Fibroblast of lung (primary cell): ENCODE measurements around the gene RPS21. TPM values are rescaled to one million over a fixed set of nuclear protein-coding genes. Genes with fewer than 3 reads are reported as not detected.

Experiments
- DNase-seq, 2 donors: peaks; one replicate each; pipeline versions ENCODE4 v3.0.0 to v3.0.0-alpha.2; 2010; ENCODE audit warnings: low read depth in 2 of 2
- H2AFZ ChIP-seq: 2 replicates; pipeline ENCODE4 v1.5.1; 2012; ENCODE audit warnings: low read length, control low read depth, inconsistent platforms
- H3K27ac ChIP-seq: 2 replicates; pipeline ENCODE4 v1.5.1; 2011; ENCODE audit warnings: low read length, control low read depth; ENCODE audit not compliant: insufficient read depth
- H3K27me3 ChIP-seq: 2 replicates; pipeline ENCODE4 v1.5.1; 2011; ENCODE audit warnings: mild to moderate bottlenecking, low read length; ENCODE audit not compliant: control insufficient read depth, insufficient read depth
- H3K36me3 ChIP-seq: 2 replicates; pipeline ENCODE4 v1.5.1; 2011; ENCODE audit warnings: low read length; ENCODE audit not compliant: control insufficient read depth, insufficient read depth
- H3K4me1 ChIP-seq: 2 replicates; pipeline ENCODE4 v1.5.1; 2011; ENCODE audit warnings: low read length; ENCODE audit not compliant: control insufficient read depth, insufficient read depth; ENCODE audit errors: extremely low read depth
- H3K4me2 ChIP-seq: 2 replicates; pipeline ENCODE4 v1.5.1; 2011; ENCODE audit warnings: low read length, control low read depth; ENCODE audit not compliant: insufficient read depth; ENCODE audit errors: extremely low read depth
- H3K4me3 ChIP-seq, 4 experiments: fragments of 200-600 bp in 1 of 4; sonication (generic) in 1 of 4; replicated peaks in 1 of 4; 2 replicates each; pipeline ENCODE4 v1.5.1; 2011 to 2016; ENCODE audit warnings: low read length in 4 of 4, low read depth in 3 of 4, mild to moderate bottlenecking in 3 of 4, control low read depth in 2 of 4, inconsistent platforms in 1 of 4, mixed read lengths in 1 of 4; ENCODE audit not compliant: insufficient read depth in 1 of 4; ENCODE audit errors: control extremely low read depth in 1 of 4
- H3K79me2 ChIP-seq: 2 replicates; pipeline ENCODE4 v1.5.1; 2012; ENCODE audit warnings: mild to moderate bottlenecking, low read length, inconsistent platforms; ENCODE audit not compliant: control insufficient read depth, insufficient read depth
- H3K9ac ChIP-seq: 2 replicates; pipeline ENCODE4 v1.5.1; 2011; ENCODE audit warnings: mild to moderate bottlenecking, low read length, control low read depth; ENCODE audit not compliant: insufficient read depth
- H3K9me3 ChIP-seq: 2 replicates; pipeline ENCODE4 v1.5.1; 2012; ENCODE audit warnings: low read depth, low read length; ENCODE audit not compliant: control insufficient read depth, insufficient read depth
- H4K20me1 ChIP-seq: 2 replicates; pipeline ENCODE4 v1.5.1; 2011; ENCODE audit warnings: low read length; ENCODE audit not compliant: control insufficient read depth, insufficient read depth; ENCODE audit errors: extremely low read depth
- EZH2 ChIP-seq: IDR thresholded peaks from 2 replicates; pipeline ENCODE4 v1.5.1; 2012; ENCODE audit warnings: low read length, control low read depth, mild to moderate bottlenecking; ENCODE audit errors: missing control alignments
- polyA plus RNA-seq, 2 donors: library from polyadenylated mRNA; depleted of rRNA in 1 of 2; stranded (reverse) in 1 of 2; unstranded in 1 of 2; fragments of >200 nt; gene quantifications; 2 replicates each; pipeline ENCODE4 v1.2.1, GENCODE V29; 2011 to 2012; ENCODE audit warnings: missing spikeins in 1 of 2
- total RNA-seq: library from RNA; depleted of rRNA; stranded (reverse); fragments of >200 nt; gene quantifications from 2 replicates; pipeline ENCODE4 v1.2.1, GENCODE V29; 2014
- TF ChIP-seq, protein P1 (sequence below), 2 donors: IDR thresholded peaks in 1 of 2; conservative IDR thresholded peaks in 1 of 2; 1 replicate in 1 of 2; 2 replicates in 1 of 2; pipeline ENCODE4 v1.5.1; 2011 to 2012; ENCODE audit warnings: low read length in 2 of 2, control low read depth in 1 of 2, inconsistent platforms in 1 of 2, low read depth in 1 of 2, mild to moderate bottlenecking in 1 of 2

RPS21 gene
- total and polyA plus RNA-seq, 2 donors (not counting 1 experiment from before 2014, with no cell fraction given), result 867 to 2,081 TPM

DNA sequence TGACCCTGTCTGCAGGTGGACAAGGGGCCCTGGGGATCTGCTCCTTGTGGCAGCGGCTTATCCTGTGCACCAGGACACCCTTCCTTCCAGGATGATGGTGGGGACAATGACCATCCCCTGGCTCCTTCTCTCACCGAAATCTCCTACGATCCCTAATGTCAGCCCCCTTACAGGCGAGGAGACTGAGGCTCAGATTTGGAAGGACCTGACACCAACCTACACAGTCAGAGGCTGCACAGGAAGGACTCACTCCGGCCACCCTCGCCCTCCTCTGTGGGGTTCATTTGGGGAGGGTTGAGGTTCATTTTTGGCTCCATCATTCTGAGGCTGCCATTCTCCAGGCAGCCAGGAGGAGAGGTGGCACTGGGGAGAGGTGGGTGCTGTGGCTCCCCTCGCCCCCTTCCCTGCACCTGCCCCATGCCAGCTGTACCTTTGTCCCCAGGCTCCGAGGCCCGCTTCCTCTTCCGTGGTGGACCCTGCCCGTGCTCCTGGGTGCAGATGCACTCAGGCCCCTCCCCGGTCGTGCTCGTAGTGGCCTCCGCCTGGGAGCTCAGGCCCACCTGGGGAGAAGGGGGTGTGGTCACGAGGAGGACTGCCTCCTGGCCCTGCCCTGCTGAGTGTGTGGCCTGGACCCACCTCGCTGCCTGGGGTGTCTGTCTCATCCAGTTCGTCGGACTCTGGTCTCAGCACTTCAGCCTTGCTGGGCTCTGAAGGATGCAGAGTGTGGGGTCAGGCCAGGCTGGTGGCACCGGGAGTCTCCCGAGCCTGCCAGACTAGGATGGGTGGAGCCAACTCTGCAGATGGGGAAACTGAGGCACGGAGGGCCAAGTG, 25.5 kb downstream of the RPS21 start:
- Histone ChIP-seq H3K4me2 (no peak overlapping the region), H3K9ac (no peak overlapping the region), H3K27ac (no peak overlapping the region), H3K9me3 (no peaks in the 10 kb centered on the region), H3K4me1 (peaks cover 1% of the 10 kb centered on the region), H4K20me1 (no peaks in the 10 kb centered on the region), H2AFZ (no peak overlapping the region), H3K27me3 (no peaks in the 10 kb centered on the region), H3K4me3 (no peak overlapping the region), H3K36me3 (no peaks in the 10 kb centered on the region), H3K79me2 (no peaks in the 10 kb centered on the region)
- DNase-seq, result no peak
- TF ChIP-seq, protein P1, sequence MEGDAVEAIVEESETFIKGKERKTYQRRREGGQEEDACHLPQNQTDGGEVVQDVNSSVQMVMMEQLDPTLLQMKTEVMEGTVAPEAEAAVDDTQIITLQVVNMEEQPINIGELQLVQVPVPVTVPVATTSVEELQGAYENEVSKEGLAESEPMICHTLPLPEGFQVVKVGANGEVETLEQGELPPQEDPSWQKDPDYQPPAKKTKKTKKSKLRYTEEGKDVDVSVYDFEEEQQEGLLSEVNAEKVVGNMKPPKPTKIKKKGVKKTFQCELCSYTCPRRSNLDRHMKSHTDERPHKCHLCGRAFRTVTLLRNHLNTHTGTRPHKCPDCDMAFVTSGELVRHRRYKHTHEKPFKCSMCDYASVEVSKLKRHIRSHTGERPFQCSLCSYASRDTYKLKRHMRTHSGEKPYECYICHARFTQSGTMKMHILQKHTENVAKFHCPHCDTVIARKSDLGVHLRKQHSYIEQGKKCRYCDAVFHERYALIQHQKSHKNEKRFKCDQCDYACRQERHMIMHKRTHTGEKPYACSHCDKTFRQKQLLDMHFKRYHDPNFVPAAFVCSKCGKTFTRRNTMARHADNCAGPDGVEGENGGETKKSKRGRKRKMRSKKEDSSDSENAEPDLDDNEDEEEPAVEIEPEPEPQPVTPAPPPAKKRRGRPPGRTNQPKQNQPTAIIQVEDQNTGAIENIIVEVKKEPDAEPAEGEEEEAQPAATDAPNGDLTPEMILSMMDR (conservative IDR thresholded peaks at IDR 0.05 in 1 of 2, IDR thresholded peaks at IDR 0.05 in 1 of 2; ENCODE audit: low read depth in 1 of 2, low read length in 2 of 2), result no peak
- no peak for TF ChIP-seq EZH2

DNA sequence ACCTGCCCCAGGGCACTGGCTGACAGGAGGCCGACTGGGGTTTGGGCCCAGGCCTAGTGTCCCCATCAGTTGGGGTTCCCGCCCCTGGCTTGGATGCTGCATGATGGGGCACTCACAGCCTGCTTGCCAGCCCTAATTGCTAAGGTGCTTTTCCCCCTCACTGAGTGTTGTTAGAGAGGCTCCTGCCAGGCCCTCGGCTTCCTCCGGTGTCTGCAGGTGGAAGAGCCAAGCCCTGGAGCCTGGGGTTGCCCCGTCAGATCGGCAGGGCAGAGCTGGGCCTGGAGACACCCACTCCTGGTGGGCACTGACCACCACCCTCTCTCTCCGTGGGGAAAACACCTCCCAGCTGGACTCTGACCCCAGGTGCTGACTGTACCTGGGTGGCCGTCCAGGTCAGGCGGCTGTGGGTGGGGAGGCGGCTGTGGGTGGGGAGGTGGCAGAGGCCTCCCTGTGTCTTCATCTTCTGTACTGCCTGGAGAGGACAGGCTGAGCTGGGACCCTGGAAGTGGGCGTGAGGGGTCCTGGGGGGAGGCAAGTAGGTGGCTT, 26.2 kb downstream of the RPS21 start:
- Histone ChIP-seq H3K4me2 (no peak overlapping the region), H3K9ac (no peak overlapping the region), H4K20me1 (no peaks in the 10 kb centered on the region), H3K36me3 (no peaks in the 10 kb centered on the region), H3K27me3 (no peaks in the 10 kb centered on the region), H2AFZ (no peak overlapping the region), H3K79me2 (no peaks in the 10 kb centered on the region), H3K4me1 (no peaks in the 10 kb centered on the region), H3K27ac (no peak overlapping the region), H3K9me3 (no peaks in the 10 kb centered on the region), H3K4me3 (no peak overlapping the region)
- TF ChIP-seq EZH2, result no peak
- TF ChIP-seq, protein P1 (conservative IDR thresholded peaks at IDR 0.05 in 1 of 2, IDR thresholded peaks at IDR 0.05 in 1 of 2; ENCODE audit: low read depth in 1 of 2, low read length in 2 of 2), result no peak
- DNase-seq, result no peak

DNA sequence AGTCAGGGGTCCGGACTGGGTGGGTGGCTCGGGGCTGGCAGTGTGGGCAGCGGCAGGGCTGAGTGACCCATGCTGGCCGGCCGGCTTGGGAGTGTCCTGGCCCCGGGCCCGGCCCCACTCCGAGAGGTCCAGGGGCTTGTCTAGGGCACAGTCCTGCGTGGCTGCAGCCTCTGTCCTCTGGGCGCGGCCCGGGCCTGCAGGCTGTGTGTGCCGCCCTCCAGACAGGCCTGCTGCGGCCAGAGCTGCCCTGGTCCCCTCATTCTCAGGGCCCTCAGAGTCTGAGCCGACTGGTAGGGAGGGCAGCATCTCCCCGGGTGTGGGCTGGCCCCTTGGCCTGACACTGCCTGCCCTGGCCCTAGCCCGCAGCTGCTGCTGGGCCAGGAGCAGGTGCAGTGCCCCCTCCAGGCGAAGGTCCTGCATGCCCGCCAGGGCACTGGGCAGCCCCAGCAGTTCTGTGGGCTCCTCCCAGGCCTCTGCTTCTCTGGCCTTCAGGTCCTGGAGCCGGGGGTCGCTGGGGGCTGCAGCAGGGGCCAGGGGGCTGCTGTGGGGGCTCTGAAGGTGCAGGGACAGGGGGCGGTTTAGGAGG, 27.1 kb downstream of the RPS21 start:
- H3K27ac ChIP-seq, result no peak overlapping the region
- no peaks in the 10 kb centered on the region for H3K4me1 ChIP-seq
- H3K79me2 ChIP-seq, result no peaks in the 10 kb centered on the region
- H3K4me3 ChIP-seq, result no peak overlapping the region
- no peaks in the 10 kb centered on the region for H3K9me3 ChIP-seq
- TF ChIP-seq, protein P1 (conservative IDR thresholded peaks at IDR 0.05 in 1 of 2, IDR thresholded peaks at IDR 0.05 in 1 of 2; ENCODE audit: low read depth in 1 of 2, low read length in 2 of 2), result no peak
- TF ChIP-seq EZH2, result no peak
- no peaks in the 10 kb centered on the region for H3K27me3 ChIP-seq
- no peak overlapping the region for H2AFZ ChIP-seq
- H3K4me2 ChIP-seq, result no peak overlapping the region
- H3K36me3 ChIP-seq, result no peaks in the 10 kb centered on the region
- no peaks in the 10 kb centered on the region for H4K20me1 ChIP-seq
- no peak overlapping the region for H3K9ac ChIP-seq
- DNase-seq, result no peak
